ENCODE data around the gene ZNF784. TPM values are rescaled to one million over a fixed set of nuclear protein-coding genes. Genes with fewer than 3 reads are reported as not detected.

Gene ZNF784
- total and polyA plus RNA-seq, 2 of the 13 experiments (the other 11 are each of a cell fraction or from before 2014, with no cell fraction given), result 4.1 to 4.2 TPM

GRCh38 chr19:55644842-55645511 lies 20.6 kb upstream of the ZNF784 start:
- Histone ChIP-seq H3K4me2 (ENCODE audit: low read depth, low read length) (peak overlapping the region; percentile 84), H3K4me3 (replicated peaks in 1 of 3; ENCODE audit: insufficient read depth in 1 of 3, low read depth in 2 of 3, low read length in 3 of 3) (peak overlapping the region; percentile 92 to 96 (median 92); a peak in 5 of 6 replicates), H3K36me3 (replicated peaks in 1 of 2; ENCODE audit: control insufficient read depth in 1 of 2, insufficient read depth in 2 of 2, low read length in 2 of 2) (peaks cover 0 to 10% of the 10 kb centered on the region in 2 experiments; a peak in 2 of 5 replicates), H3K27ac (ENCODE audit: extremely low read length, insufficient read depth, low read length) (no peak overlapping the region), H4K20me1 (ENCODE audit: insufficient read depth, low read length) (no peaks in the 10 kb centered on the region), H2AFZ (ENCODE audit: low read length) (no peak overlapping the region), H3K4me1 (ENCODE audit: insufficient read depth, low read length) (peaks cover 57% of the 10 kb centered on the region), H3K9me3 (ENCODE audit: low read length) (no peaks in the 10 kb centered on the region), H3K9ac (ENCODE audit: insufficient read depth, low read depth, low read length) (peak overlapping the region; percentile 84), H3K79me2 (ENCODE audit: insufficient read depth, low read length) (peaks cover 41% of the 10 kb centered on the region), H3K27me3 (ENCODE audit: control insufficient read depth in 1 of 2, insufficient read depth in 2 of 2, low read length in 2 of 2) (no peaks in the 10 kb centered on the region; a peak in 1 of 5 replicates)
- intact Hi-C loops (cut with micrococcal nuclease; ENCODE audit: unreplicated experiment) (no loop called here), in situ Hi-C loops (cut with HindIII; ENCODE audit: extremely low pct_ligation_motif_present, low pct_unique_long_range_greater_than_20kb) (no loop called here)
- ATAC-seq (no peak), FAIRE-seq (no peak), DNase-seq (ENCODE audit: low spot score) (no peak)
- 95% methylated on average over 19 of the region's 28 CpGs for WGBS (ENCODE audit: low lambda C conversion rate)
- ChIA-PET POLR2A (interaction anchor here (2.4 kb wide), 1 partner anchor 10 kb away, joined by 10 read pairs; the partner anchor contains the start of gene U2AF2), CTCF (ENCODE audit: low intra/inter-chr PET ratio, low total read pairs) (interaction anchor here (1.1 kb wide), 1 partner anchor 9 kb away, joined by 3 read pairs; no protein-coding TSS in a partner anchor)
- TSS peak; percentile 67 for BruUV-seq (replicated peaks)
- TF ChIP-seq ZFP91 (CRISPR knock-in tag; IDR thresholded peaks at IDR 0.05; ENCODE audit: borderline replicate concordance) (no peak), ZNF367 (CRISPR knock-in tag; IDR thresholded peaks at IDR 0.05; ENCODE audit: borderline replicate concordance) (no peak), RBM22 (optimal IDR thresholded peaks at IDR 0.05; ENCODE audit: low read length) (peak; percentile 47), AHR (CRISPR knock-in tag; IDR thresholded peaks at IDR 0.05) (no peak), PRDM10 (CRISPR knock-in tag; IDR thresholded peaks at IDR 0.05; ENCODE audit: low read depth) (no peak), ZNF510 (CRISPR knock-in tag; IDR thresholded peaks at IDR 0.05; ENCODE audit: low read depth) (no peak), TEAD2 (CRISPR knock-in tag; IDR thresholded peaks at IDR 0.05) (no peak), THRA (CRISPR knock-in tag; IDR thresholded peaks at IDR 0.05; ENCODE audit: borderline replicate concordance) (no peak), ZNF639 (CRISPR knock-in tag; conservative IDR thresholded peaks at IDR 0.05) (no peak), MEF2D (CRISPR knock-in tag; IDR thresholded peaks at IDR 0.05) (no peak), ZNF691 (CRISPR knock-in tag; IDR thresholded peaks at IDR 0.05; ENCODE audit: borderline replicate concordance, low read depth) (no peak), ZKSCAN5 (CRISPR knock-in tag; IDR thresholded peaks at IDR 0.05) (no peak), ZNF746 (CRISPR knock-in tag; IDR thresholded peaks at IDR 0.05) (no peak), RBFOX2 (IDR thresholded peaks at IDR 0.05; ENCODE audit: low read depth, low read length) (peak; percentile 62), ELF4 (CRISPR knock-in tag; IDR thresholded peaks at IDR 0.05; ENCODE audit: borderline replicate concordance) (no peak)

All from HepG2 (cell line).